Caco-2 (cell line): ENCODE results near the gene ZNF106. TPM values are rescaled to one million over a fixed set of nuclear protein-coding genes. Genes with fewer than 3 reads are reported as not detected.

ENCODE experiments used
- BruUV-seq: library from RNA; stranded (reverse); fragments of 400-500 nt; replicated peaks from 2 replicates; lab custom pipeline; 2021; lab: Mats Ljungman, UMichigan
- CTCF ChIA-PET: fragments of 300-600 bp; sonication (Branson Sonifier 250); formaldehyde crosslinking; loops from one replicate; lab custom pipeline; 2022; ENCODE audit warnings: antibody characterized with exemption; lab: Charles Lee
- POLR2A ChIA-PET: fragments of 300-600 bp; sonication (Branson Sonifier 250); formaldehyde crosslinking; loops from one replicate; lab custom pipeline; 2022; ENCODE audit warnings: antibody characterized with exemption; lab: Charles Lee
- DNase-seq, 2 experiments: peaks; one replicate each; pipeline versions ENCODE4 v3.0.0 to v3.0.0-alpha.2; 2020 to 2022
- H3K27me3 ChIP-seq: replicated peaks from 2 replicates; pipeline ENCODE4 v1.6.0; 2011; ENCODE audit warnings: low read length; ENCODE audit not compliant: control insufficient read depth, insufficient read depth
- H3K36me3 ChIP-seq: 2 replicates; pipeline ENCODE4 v1.5.1; 2011; ENCODE audit warnings: low read length; ENCODE audit not compliant: control insufficient read depth, insufficient read depth
- H3K4me1 ChIP-seq: fragments of 250-450 bp; sonication (Bioruptor Pico); 2 replicates; pipeline ENCODE4 v1.5.1; 2020; ENCODE audit warnings: mild to moderate bottlenecking
- H3K4me3 ChIP-seq: 2 replicates; pipeline ENCODE4 v1.5.1; 2011; ENCODE audit warnings: low read depth, mild to moderate bottlenecking, control low read depth, low read length
- H3K9me3 ChIP-seq: fragments of 250-450 bp; sonication (Bioruptor Pico); 2 replicates; pipeline ENCODE4 v1.5.1; 2020; ENCODE audit warnings: mild to moderate bottlenecking, moderate library complexity
- H3K27ac Mint-ChIP-seq: one replicate; pipeline ENCODE4 v1.8.0; 2022; ENCODE audit warnings: mixed read lengths; ENCODE audit not compliant: unreplicated experiment
- H3K27me3 Mint-ChIP-seq: one replicate; pipeline ENCODE4 v1.8.0; 2022; ENCODE audit warnings: mixed read lengths; ENCODE audit not compliant: insufficient read depth, unreplicated experiment
- H3K36me3 Mint-ChIP-seq: one replicate; pipeline ENCODE4 v1.8.0; 2022; ENCODE audit warnings: mild to moderate bottlenecking, mixed read lengths; ENCODE audit not compliant: insufficient read depth, unreplicated experiment
- H3K4me1 Mint-ChIP-seq: one replicate; pipeline ENCODE4 v1.8.0; 2022; ENCODE audit warnings: low read depth, mixed read lengths; ENCODE audit not compliant: unreplicated experiment
- H3K4me3 Mint-ChIP-seq: one replicate; pipeline ENCODE4 v1.8.0; 2022; ENCODE audit warnings: mild to moderate bottlenecking, moderate library complexity, mixed read lengths; ENCODE audit not compliant: unreplicated experiment
- H3K9me3 Mint-ChIP-seq: one replicate; pipeline ENCODE4 v1.8.0; 2022; ENCODE audit warnings: mixed read lengths; ENCODE audit not compliant: unreplicated experiment
- intact Hi-C: fragments of 100-400 bp; cut with micrococcal nuclease; formaldehyde crosslinking; loops from one replicate; pipeline ENCODE4 v1.10.0; 2022; ENCODE audit not compliant: unreplicated experiment
- total RNA-seq: library from RNA; stranded (reverse); gene quantifications from 2 replicates; pipeline ENCODE4 v1.2.3, GENCODE V29; 2022
- TF ChIP-seq, protein P1 (sequence below), 2 experiments: fragments of 200-600 bp in 1 of 2; IDR thresholded peaks; 1 replicate in 1 of 2; 2 replicates in 1 of 2; pipeline versions ENCODE4 v1.5.1 to v1.8.0; 2011 to 2022; ENCODE audit warnings: antibody characterized with exemption in 1 of 2, control low read depth in 1 of 2, inconsistent platforms in 1 of 2, low read depth in 1 of 2, low read length in 1 of 2, mild to moderate bottlenecking in 1 of 2, moderate library complexity in 1 of 2; ENCODE audit not compliant: insufficient read depth in 1 of 2, severe bottlenecking in 1 of 2, unreplicated experiment in 1 of 2

Gene ZNF106
- total RNA-seq, 1 experiment from 2014 or later: 47.8 TPM

DNA sequence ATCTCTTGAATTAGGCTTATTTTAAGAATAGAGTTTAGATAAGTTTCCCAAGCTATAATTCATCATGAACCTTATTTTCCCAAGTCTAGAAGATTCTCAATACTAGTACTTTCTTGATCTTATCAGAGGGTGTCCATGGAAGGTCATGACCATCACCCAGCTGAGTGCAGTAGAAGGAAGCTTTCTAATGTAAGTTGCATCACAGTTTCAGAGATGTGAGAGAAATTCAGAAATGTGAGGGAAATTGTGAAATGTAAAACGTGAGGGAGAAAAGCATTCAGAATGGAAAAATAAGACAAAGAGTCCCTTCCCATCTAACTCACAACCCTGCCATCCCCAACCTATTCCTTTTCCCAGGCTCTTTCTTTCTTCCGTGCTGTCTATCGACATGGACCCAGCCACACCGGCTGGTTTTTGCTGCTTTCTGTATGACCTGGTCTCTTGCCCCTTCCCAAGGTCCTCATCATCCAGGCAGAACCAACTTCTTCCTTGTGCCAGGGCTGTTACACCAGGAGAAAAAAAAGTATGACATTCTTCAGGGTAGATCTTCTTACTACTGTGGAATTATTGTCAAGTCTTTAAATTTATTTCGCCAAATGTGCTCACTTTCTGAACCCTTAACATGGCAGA, 124.9 kb downstream of the ZNF106 start:
- Mint-ChIP-seq H3K9me3 (no peaks in the 10 kb centered on the region), H3K4me1 (peaks cover 5% of the 10 kb centered on the region), H3K4me3 (no peak overlapping the region), H3K27ac (no peak overlapping the region), H3K36me3 (no peaks in the 10 kb centered on the region), H3K27me3 (peaks cover 3% of the 10 kb centered on the region)
- ChIA-PET POLR2A (no interaction called here), CTCF (interaction anchor here (1.6 kb wide), 1 partner anchor 19 kb away, joined by 5 read pairs; no protein-coding TSS in a partner anchor)
- intact Hi-C loops: no loop called here
- Histone ChIP-seq H3K9me3 (0 out of 2 replicates have a peak, but pooled peaks cover 7% of the 10 kb centered on the region), H3K36me3 (no peaks in the 10 kb centered on the region), H3K27me3 (no peaks in the 10 kb centered on the region), H3K4me3 (no peak overlapping the region), H3K4me1 (no peaks in the 10 kb centered on the region)
- no TSS peak for BruUV-seq
- TF ChIP-seq, protein P1, sequence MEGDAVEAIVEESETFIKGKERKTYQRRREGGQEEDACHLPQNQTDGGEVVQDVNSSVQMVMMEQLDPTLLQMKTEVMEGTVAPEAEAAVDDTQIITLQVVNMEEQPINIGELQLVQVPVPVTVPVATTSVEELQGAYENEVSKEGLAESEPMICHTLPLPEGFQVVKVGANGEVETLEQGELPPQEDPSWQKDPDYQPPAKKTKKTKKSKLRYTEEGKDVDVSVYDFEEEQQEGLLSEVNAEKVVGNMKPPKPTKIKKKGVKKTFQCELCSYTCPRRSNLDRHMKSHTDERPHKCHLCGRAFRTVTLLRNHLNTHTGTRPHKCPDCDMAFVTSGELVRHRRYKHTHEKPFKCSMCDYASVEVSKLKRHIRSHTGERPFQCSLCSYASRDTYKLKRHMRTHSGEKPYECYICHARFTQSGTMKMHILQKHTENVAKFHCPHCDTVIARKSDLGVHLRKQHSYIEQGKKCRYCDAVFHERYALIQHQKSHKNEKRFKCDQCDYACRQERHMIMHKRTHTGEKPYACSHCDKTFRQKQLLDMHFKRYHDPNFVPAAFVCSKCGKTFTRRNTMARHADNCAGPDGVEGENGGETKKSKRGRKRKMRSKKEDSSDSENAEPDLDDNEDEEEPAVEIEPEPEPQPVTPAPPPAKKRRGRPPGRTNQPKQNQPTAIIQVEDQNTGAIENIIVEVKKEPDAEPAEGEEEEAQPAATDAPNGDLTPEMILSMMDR (IDR thresholded peaks at IDR 0.05; ENCODE audit: insufficient read depth in 1 of 2, low read depth in 1 of 2, low read length in 1 of 2, severe bottlenecking in 1 of 2, unreplicated experiment in 1 of 2): no peak
- no peak for DNase-seq

DNA sequence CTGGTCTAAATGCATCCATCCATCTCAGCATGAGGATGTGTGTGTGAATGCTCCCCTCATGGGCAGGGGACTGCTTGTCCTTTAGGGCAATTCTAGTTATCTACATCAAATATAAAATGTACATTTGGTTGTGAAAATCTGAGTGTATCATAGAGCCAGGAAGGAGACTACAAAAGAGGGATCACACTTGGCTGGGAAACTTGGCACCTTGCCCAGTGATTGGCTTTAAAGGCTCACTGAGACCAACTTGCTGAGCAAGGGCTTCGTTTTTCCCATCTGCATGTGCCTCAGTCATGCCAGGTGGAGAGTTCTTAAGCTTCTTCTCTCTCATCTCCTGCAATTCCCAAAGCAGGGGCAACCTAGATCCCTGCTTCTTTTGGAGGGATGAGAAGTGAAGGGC, 126.4 kb downstream of the ZNF106 start:
- Histone ChIP-seq H3K4me3 (no peak overlapping the region), H3K9me3 (0 out of 2 replicates have a peak, but pooled peaks cover 7% of the 10 kb centered on the region), H3K36me3 (no peaks in the 10 kb centered on the region), H3K27me3 (no peaks in the 10 kb centered on the region), H3K4me1 (no peaks in the 10 kb centered on the region)
- Mint-ChIP-seq H3K9me3 (no peaks in the 10 kb centered on the region), H3K27me3 (peaks cover 3% of the 10 kb centered on the region), H3K27ac (no peak overlapping the region), H3K4me3 (no peak overlapping the region), H3K4me1 (peaks cover 5% of the 10 kb centered on the region), H3K36me3 (no peaks in the 10 kb centered on the region)
- CTCF ChIA-PET: interaction anchor here (1.6 kb wide), 1 partner anchor 21 kb away, joined by 5 read pairs; no protein-coding TSS in a partner anchor
- POLR2A ChIA-PET: no interaction called here
- intact Hi-C loops: no loop called here
- TF ChIP-seq, protein P1 (IDR thresholded peaks at IDR 0.05; ENCODE audit: insufficient read depth in 1 of 2, low read depth in 1 of 2, low read length in 1 of 2, severe bottlenecking in 1 of 2, unreplicated experiment in 1 of 2): no peak
- no TSS peak for BruUV-seq
- DNase-seq: no peak

- TF ChIP-seq, protein P1 (IDR thresholded peaks at IDR 0.05; ENCODE audit: insufficient read depth in 1 of 2, low read depth in 1 of 2, low read length in 1 of 2, severe bottlenecking in 1 of 2, unreplicated experiment in 1 of 2): no peak
- CTCF ChIA-PET: no interaction called here
- DNase-seq: no peak
Measured at GRCh38 chr15:42363942-42364341, 127.0 kb downstream of the ZNF106 start.

More at GRCh38 chr15:42363942-42364341, 127.0 kb downstream of the ZNF106 start:
- H3K4me3 ChIP-seq: no peak overlapping the region
- Mint-ChIP-seq H3K4me3 (no peak overlapping the region), H3K27me3 (peaks cover 5% of the 10 kb centered on the region), H3K4me1 (peaks cover 1% of the 10 kb centered on the region), H3K9me3 (no peaks in the 10 kb centered on the region), H3K27ac (no peak overlapping the region), H3K36me3 (no peaks in the 10 kb centered on the region)
- POLR2A ChIA-PET: no interaction called here
- intact Hi-C loops: no loop called here
- no peaks in the 10 kb centered on the region for H3K4me1 ChIP-seq
- H3K27me3 ChIP-seq: no peaks in the 10 kb centered on the region
- BruUV-seq: no TSS peak
- H3K9me3 ChIP-seq: 0 out of 2 replicates have a peak, but pooled peaks cover 7% of the 10 kb centered on the region
- no peaks in the 10 kb centered on the region for H3K36me3 ChIP-seq
